ENCODE data around the gene NAPG. TPM values are rescaled to one million over a fixed set of nuclear protein-coding genes. Genes with fewer than 3 reads are reported as not detected.

NAPG gene
- total and polyA plus RNA-seq, 10 donors, result 8.9 to 44.8 (median 31.4) TPM

GRCh38 chr18:10488017-10488416, 37.8 kb upstream of the NAPG start:
- intact Hi-C loops (cut with DNase I; ENCODE audit: low total_unique reads), result no loop called here
- Histone ChIP-seq H3K27ac (no peak overlapping the region), H3K4me1 (peaks cover 0 to 22% (median 6%) of the 10 kb centered on the region in 6 donors), H3K36me3 (peaks cover 0 to 24% (median 0%) of the 10 kb centered on the region in 6 donors), H3K27me3 (replicated peaks in 1 of 7) (no peaks in the 10 kb centered on the region), H3K4me3 (no peak overlapping the region), H3K9me3 (no peaks in the 10 kb centered on the region)
- DNase-seq, result no peak
- WGBS, 5 donors, result 81 to 93% (median 87%) methylated on average over 4 of the region's 4 CpGs
- TF ChIP-seq POLR2AphosphoS5 (IDR thresholded peaks at IDR 0.05), result no peak
- no peak for TF ChIP-seq POLR2A (IDR thresholded peaks at IDR 0.05)
- TF ChIP-seq CTCF (IDR thresholded peaks at IDR 0.05 in 8 of 11, conservative IDR thresholded peaks at IDR 0.05 in 3 of 11), result no peak

GRCh38 chr18:10490401-10491165, 35.2 kb upstream of the NAPG start:
- DNase-seq, result peak; percentile 91
- H3K4me1 ChIP-seq, result peaks cover 0 to 9% (median 0%) of the 10 kb centered on the region in 6 donors
- H3K4me3 ChIP-seq, result no peak overlapping the region
- H3K36me3 ChIP-seq, result peaks cover 0 to 21% (median 0%) of the 10 kb centered on the region in 6 donors
- TF ChIP-seq POLR2A (IDR thresholded peaks at IDR 0.05) (no peak), CTCF (IDR thresholded peaks at IDR 0.05 in 8 of 11, conservative IDR thresholded peaks at IDR 0.05 in 3 of 11) (peak; percentile 29 to 65 (median 46)), POLR2AphosphoS5 (IDR thresholded peaks at IDR 0.05) (peak in 1 of 3 donors; percentile 63)
- intact Hi-C loops (cut with DNase I; ENCODE audit: low total_unique reads), result no loop called here
- H3K9me3 ChIP-seq, result no peaks in the 10 kb centered on the region
- WGBS, 5 donors, result 51 to 71% (median 65%) methylated on average over 12 to 14 of the region's 14 CpGs
- H3K27ac ChIP-seq, result peak overlapping the region in 1 of 8 donors; percentile 31
- no peaks in the 10 kb centered on the region for H3K27me3 ChIP-seq (replicated peaks in 1 of 7)

- WGBS, 5 donors, result 65 to 86% (median 71%) methylated on average over 2 of the region's 2 CpGs
- no peaks in the 10 kb centered on the region for H3K36me3 ChIP-seq
- intact Hi-C loops (cut with DNase I; ENCODE audit: low total_unique reads), result no loop called here
- H3K9me3 ChIP-seq, result no peaks in the 10 kb centered on the region
- TF ChIP-seq CTCF (IDR thresholded peaks at IDR 0.05 in 8 of 11, conservative IDR thresholded peaks at IDR 0.05 in 3 of 11), result no peak
- TF ChIP-seq POLR2A (IDR thresholded peaks at IDR 0.05), result no peak
- TF ChIP-seq POLR2AphosphoS5 (IDR thresholded peaks at IDR 0.05), result no peak
- H3K4me3 ChIP-seq, result no peak overlapping the region
- no peak for DNase-seq
- no peaks in the 10 kb centered on the region for H3K27me3 ChIP-seq (replicated peaks in 1 of 7)
- peaks cover 0 to 7% (median under 1%) of the 10 kb centered on the region in 6 donors for H3K4me1 ChIP-seq
- H3K27ac ChIP-seq, result no peak overlapping the region
Observed at GRCh38 chr18:10495936-10496335, 29.9 kb upstream of the NAPG start.

- no peaks in the 10 kb centered on the region for H3K27me3 ChIP-seq (replicated peaks in 1 of 7)
- TF ChIP-seq POLR2A (IDR thresholded peaks at IDR 0.05) (no peak), POLR2AphosphoS5 (IDR thresholded peaks at IDR 0.05) (no peak), CTCF (IDR thresholded peaks at IDR 0.05 in 8 of 11, conservative IDR thresholded peaks at IDR 0.05 in 3 of 11) (no peak)
- no peaks in the 10 kb centered on the region for H3K9me3 ChIP-seq
- H3K36me3 ChIP-seq, result no peaks in the 10 kb centered on the region
- no peak overlapping the region for H3K27ac ChIP-seq
- no peak for DNase-seq
- intact Hi-C loops (cut with DNase I; ENCODE audit: low total_unique reads), result no loop called here
- H3K4me3 ChIP-seq, result no peak overlapping the region
- peaks cover 0 to 7% (median 0%) of the 10 kb centered on the region in 6 donors for H3K4me1 ChIP-seq
Observed at GRCh38 chr18:10497206-10497749, 28.5 kb upstream of the NAPG start.

All from spleen (tissue), 11 donors.